SU-DHL-6 (cell line): ENCODE data around the gene HIPK3.

Experiments used
- EZH2phosphoT487 ChIP-seq: fragments of 200-600 bp; sonication (generic), shearing (Covaris generic); conservative IDR thresholded peaks from 2 replicates; pipeline ENCODE4 v1.6.1; 2018; ENCODE audit warnings: mild to moderate bottlenecking, antibody characterized with exemption, low read length, moderate library complexity, mixed read lengths
- TF ChIP-seq, protein P1 (sequence below): fragments of 200-600 bp; sonication (generic); IDR thresholded peaks from one replicate; pipeline ENCODE4 v1.5.1; 2017; ENCODE audit warnings: antibody characterized with exemption, mild to moderate bottlenecking, low read length, moderate library complexity; ENCODE audit not compliant: insufficient read depth, poor library complexity, severe bottlenecking

DNA sequence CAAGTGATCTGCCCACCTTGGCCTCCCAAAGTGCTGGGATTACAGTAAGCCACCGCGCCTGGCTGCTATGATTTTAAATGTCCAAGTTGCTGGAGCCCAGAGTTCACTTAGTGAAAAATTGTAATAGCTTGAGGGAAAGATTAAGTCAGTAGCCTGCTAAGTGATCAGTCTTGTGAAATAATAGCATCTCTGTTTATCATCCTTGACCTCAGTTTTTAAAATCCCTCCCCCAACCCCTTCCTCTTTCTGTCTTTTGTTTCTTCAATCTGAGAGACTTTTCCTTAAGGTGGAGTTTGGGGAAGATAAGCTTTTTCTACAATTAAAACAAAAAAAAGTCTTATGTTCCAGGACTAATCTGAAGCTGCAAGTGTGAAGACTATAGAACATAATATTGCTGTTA lies 6.4 kb downstream of the HIPK3 start:
- TF ChIP-seq, protein P1, sequence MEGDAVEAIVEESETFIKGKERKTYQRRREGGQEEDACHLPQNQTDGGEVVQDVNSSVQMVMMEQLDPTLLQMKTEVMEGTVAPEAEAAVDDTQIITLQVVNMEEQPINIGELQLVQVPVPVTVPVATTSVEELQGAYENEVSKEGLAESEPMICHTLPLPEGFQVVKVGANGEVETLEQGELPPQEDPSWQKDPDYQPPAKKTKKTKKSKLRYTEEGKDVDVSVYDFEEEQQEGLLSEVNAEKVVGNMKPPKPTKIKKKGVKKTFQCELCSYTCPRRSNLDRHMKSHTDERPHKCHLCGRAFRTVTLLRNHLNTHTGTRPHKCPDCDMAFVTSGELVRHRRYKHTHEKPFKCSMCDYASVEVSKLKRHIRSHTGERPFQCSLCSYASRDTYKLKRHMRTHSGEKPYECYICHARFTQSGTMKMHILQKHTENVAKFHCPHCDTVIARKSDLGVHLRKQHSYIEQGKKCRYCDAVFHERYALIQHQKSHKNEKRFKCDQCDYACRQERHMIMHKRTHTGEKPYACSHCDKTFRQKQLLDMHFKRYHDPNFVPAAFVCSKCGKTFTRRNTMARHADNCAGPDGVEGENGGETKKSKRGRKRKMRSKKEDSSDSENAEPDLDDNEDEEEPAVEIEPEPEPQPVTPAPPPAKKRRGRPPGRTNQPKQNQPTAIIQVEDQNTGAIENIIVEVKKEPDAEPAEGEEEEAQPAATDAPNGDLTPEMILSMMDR: no peak
- no peak for TF ChIP-seq EZH2phosphoT487
